ENCODE measurements around the gene ENOX1. TPM values are rescaled to one million over a fixed set of nuclear protein-coding genes. Genes with fewer than 3 reads are reported as not detected.

The ENOX1 gene
- total RNA-seq = 1.8 and 6.5 TPM in 2 replicates

DNA sequence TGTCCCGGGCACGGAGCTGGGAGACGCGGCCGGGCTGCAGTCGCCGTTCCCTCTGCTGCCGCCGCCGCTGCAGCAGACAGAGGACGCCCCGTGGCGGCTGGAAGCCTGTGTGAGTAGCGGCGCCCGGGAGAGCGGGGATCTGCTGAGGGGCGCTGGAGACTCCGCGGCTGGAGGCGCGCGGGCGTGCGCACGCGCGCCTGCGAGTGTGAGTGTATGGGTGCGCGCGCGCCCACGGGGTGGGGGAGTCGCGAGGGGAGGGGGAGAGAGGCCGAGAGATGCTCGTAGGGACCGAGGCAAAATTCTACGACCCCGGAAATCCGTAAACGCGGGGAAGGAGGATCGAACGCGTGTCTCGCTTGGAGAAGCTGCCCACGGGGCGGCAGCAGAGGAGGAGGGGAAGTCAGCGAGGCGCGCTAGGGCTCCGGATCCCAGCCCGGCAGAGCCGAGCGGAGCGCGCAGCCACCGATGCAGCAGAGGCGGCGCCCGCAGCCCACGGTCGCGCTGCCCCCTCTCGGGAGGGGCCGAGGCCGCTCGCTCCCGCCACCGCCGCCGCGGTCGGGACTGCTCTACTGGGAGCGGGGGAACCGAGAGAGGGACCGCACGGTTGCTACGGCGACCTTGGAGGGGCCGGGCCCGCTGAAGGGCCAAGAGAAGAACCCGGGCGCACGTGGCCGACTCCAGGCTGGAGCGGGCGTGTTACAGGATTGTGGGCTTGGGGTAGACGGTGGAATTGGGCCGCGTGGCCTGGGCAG is at the start of gene ENOX1:
TSS of gene ENOX1 (minus strand) at position 207 of the 752 bp plus-strand sequence.

Other genes with a start within 250 kb of the ENOX1 start
- gene CCDC122, start 92.8 kb upstream of the ENOX1 start, total RNA-seq = 2.2 and 3.2 TPM in 2 replicates
- gene LACC1, start 92.9 kb upstream of the ENOX1 start, total RNA-seq = 6.5 and 16.4 TPM in 2 replicates